HG02852 (cell line): Measurements from ENCODE around the gene PDE4D.
"Not testable (repeated sequence)": the region's sequence is repeated elsewhere in the genome, so short reads cannot be mapped to it uniquely, and the experiment has no call there.

ENCODE experiments used
- ATAC-seq: cut with Tn5 transposase; IDR thresholded peaks from one replicate; pipeline ENCODE4 v1.9.1; 2021; ENCODE audit warnings: mild to moderate bottlenecking, moderate library complexity; ENCODE audit not compliant: unreplicated experiment

PDE4D gene

GRCh38 chr5:59769832-59770231 is 123.7 kb downstream of the PDE4D start:
- no peak for ATAC-seq

- ATAC-seq: no peak
These were observed 124.5 kb downstream of the PDE4D start for GRCh38 chr5:59769041-59769360.

DNA sequence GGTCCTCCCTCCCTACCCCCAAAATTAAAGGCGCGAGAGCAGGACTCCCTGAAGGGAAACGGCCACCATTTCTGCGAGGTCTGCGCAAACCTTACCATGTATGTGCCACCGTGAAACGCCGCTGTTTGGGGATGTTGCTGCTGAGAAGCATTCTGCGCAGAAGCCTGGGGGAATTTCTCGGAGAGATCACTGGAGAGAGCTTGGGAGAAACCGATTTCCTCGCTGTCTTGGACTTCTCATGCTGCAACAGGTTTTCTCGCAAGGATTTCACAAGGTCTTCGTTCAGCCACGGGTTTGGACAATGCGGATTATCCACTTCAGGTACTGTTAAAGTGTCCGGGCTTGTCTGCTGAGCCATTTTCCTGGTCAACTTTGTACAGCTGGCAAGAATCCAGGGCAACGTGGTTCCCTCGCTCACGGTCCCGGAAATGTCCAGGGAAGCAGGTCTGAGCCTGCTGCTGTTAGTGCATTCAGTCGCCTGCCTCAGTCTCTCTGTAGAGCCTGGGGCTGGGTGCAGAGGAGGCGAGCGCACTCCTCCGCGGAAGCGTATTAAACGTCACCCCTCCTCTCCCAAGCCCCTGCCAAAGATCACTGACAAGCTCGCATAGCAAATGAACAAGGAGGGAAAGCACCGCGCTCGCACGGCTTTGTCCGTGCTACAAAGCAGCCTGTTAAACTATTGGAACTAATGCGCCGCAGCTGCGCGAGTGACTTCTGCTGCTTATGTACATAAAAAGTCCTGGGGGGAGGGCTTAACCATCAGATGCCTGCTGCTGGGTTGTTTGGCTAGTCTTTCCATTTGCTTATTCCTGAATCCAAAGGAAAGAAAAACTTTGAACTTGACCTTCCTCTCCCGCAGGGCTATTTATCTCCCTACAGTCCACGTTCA is 125.1 kb downstream of the PDE4D start:
- ATAC-seq: no peak

DNA sequence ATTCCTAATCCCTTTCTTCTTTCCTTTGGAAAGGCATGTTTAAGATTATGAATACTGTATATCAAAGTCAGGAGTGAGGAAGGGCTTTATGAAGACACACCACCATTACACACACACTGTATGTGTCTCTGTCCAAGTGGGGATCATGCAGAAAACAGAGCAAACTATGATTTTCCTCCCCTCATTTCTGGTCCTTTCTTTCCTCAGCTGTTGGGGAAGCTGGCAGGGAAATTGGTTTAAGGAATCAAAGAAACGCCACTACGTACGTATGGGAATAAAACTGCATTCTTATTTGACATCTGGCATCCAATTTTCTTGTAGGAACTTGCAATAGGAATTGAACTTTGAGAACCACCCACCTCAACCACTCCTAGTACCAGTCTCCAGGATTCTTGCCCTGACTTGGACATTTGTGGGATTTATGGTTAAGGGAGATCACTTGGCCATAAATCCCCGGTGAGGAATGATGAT is 125.8 kb downstream of the PDE4D start:
- ATAC-seq: no peak

- no peak for ATAC-seq
These were observed 126.3 kb downstream of the PDE4D start for GRCh38 chr5:59767211-59767605.

- ATAC-seq: no peak
These were observed 126.9 kb downstream of the PDE4D start for GRCh38 chr5:59766427-59767210.

GRCh38 chr5:59765446-59765845 is 128.1 kb downstream of the PDE4D start:
- ATAC-seq: no peak

- ATAC-seq: no peak
These were observed 129.2 kb downstream of the PDE4D start for GRCh38 chr5:59764361-59764760.

DNA sequence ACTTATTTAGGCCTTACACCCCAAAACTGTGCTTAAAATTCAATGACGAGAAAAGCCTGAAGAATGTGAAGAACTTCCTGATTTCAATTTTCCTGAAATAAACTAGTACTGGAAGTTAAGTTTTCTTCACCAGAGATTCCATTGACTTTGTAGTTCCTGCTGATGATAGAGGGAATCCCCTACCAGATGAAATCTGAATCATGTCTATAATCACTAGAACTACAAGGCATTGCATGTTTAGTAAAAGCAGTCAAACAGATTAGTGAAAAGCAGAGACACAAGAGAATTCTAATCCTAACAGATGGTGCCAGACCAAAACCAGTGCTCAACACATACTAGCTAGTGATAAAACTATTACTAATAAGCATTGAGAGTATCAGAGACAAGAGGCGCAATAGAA is 130.0 kb downstream of the PDE4D start:
- ATAC-seq: no peak

DNA sequence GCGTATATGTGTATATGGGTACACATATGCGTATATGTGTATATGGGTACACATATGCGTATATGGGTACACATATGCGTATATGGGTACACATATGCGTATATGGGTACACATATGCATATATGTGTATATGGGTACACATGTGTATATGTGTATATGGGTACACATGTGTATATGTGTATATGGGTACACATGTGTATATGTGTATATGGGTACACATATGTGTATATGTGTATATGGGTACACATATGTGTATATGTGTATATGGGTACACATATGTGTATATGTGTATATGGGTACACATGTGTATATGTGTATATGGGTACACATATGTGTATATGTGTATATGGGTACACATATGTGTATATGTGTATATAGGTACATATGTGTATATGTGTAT is 131.3 kb downstream of the PDE4D start:
- not testable (repeated sequence) for ATAC-seq

DNA sequence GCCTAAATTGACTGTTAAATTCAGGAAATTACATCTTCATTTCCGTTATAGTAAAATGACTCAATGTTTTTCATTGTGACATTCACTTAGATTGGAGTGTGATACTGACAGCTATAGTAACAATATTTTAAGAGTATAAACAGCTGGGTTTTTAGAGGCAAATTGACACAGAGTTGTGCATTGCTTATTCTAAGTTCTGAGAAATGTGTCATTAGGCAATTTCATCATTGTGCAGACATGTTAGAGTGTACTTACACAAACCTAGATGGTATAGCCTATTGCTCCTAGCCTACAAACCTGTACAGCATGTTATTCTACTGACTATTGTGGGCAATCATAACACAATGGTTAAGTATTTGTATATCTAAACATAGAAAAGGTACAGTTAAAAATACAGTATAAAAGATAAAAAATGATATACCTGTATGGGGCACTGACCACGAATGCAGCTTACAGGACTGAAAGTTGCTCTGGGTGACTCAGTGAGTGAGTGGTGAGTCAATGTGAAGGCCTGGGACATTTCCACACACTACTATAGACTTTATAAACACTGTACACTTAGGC is 132.7 kb downstream of the PDE4D start:
- ATAC-seq: no peak

- no peak for ATAC-seq
These were observed 133.8 kb downstream of the PDE4D start for GRCh38 chr5:59759600-59760351.

GRCh38 chr5:59758566-59758965 is 135.0 kb downstream of the PDE4D start:
- ATAC-seq: no peak

GRCh38 chr5:59757442-59757841 is 136.1 kb downstream of the PDE4D start:
- ATAC-seq: no peak

DNA sequence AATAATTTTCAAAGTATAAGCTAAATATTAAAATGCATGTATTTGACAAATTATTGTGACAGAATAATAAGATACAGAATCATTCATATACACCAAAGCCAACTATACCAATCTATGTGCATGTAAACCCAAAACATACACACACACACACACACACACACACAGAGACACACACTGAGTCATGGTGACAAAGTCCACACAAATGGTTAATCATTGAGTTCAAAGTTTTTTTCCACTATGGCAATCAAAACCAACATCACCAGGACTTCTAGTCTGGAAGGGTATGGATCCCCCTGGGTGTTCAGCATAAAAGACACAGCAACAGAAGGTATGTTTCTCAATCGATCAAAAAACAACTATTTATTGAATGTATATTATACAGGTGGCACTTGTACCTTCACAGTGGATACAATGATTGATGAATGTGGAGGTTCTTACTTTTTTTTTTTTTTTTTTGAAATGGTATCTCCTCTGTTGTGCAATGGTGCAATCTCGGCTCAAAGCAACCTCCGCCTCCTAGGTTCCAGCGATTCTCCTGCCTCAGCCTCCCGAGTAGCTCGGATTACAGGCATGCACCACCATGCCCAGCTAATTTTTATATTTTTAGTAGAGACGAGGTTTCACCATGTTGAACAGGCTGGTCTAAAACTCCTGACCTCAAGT is 137.0 kb downstream of the PDE4D start:
- ATAC-seq: no peak

DNA sequence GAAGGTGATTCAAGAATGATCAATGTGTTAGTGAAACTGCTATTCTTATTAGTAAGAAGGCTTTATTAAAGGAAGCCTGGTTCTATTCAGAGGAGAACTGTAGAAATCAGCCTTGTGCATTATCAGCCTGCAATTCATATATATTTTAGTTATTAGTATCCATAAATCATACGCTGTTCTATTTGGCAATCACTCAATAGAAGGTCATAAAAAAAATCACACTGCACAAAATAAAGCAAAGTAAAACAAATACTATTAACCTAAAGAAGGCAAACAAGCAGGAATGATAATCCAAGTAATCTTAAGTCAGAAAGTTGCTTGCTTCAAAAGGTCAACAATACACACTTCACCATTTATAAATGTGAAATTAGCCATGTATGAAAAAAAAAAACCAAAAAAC is 138.1 kb downstream of the PDE4D start:
- no peak for ATAC-seq

- no peak for ATAC-seq
These were observed 139.9 kb downstream of the PDE4D start for GRCh38 chr5:59753599-59753998.

DNA sequence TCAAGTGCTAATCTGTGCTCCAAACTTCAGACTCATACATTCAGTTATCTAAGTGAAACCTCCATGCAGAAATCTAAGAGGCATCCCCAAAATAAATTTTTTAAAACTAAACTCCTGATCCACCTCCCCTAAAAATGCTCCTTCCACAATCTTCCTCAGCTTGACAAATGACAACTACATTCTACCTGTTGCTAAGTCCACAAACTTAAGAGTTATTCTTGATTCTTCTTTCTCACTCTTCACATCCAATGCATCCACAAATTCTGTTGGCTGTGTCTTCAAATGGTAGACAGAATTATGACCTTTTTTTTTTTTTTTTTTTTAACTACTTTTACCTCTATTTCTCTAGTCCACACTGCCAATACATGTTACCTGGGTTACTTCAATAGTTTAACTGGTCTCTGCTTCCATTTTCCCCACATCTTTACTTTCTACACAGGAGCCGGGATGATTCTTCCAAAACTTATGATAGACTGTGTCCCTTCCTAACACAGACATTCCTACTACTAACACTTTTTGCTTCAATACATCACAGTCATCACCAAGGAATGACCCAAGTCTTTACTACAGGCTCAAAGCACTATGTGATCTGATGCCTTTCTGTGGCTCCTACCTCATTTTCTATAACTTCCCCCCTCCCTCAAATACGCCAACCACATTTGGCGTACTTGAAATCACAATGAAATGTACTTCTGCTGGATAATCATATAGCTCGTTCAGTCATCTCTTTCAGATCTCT is 143.6 kb downstream of the PDE4D start:
- no peak for ATAC-seq

DNA sequence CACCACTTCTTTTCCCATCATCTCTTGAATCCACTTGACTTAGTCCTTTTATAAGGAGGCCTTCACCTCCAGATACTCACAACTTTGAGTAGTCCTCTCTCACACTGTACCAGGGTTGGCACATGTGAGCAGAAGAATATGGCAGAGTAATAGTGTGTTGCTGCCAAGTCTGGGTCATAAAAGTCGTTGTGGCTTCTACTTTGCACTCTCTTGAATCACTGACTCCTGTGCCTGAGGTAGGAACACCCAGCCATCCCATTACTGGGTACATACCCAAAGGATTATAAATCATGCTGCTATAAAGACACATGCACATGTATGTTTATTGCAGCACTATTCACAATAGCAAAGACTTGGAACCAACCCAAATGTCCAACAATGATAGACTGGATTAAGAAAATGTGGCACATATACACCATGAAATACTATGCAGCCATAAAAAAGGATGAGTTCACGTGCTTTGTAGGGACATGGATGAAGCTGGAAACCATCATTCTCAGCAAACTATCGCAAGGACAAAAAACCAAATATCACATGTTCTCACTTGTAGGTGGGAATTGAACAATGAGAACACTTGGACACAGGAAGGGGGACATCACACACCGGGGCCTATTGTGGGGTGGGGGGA is 145.4 kb downstream of the PDE4D start:
- not testable (repeated sequence) for ATAC-seq
